Astrocyte (in vitro differentiated cells and primary cell): ENCODE data around the gene DTNB. TPM values are rescaled to one million over a fixed set of nuclear protein-coding genes. Genes with fewer than 3 reads are reported as not detected.
"Not testable (repeated sequence)": the region's sequence is repeated elsewhere in the genome, so short reads cannot be mapped to it uniquely, and the experiment has no call there.

ENCODE experiments used
- DNase-seq: peaks from one replicate; pipeline ENCODE4 v3.0.0-alpha.2; 2010; ENCODE audit warnings: low read depth
- FAIRE-seq: peaks from 2 replicates; lab custom pipeline; 2011; peaks lifted over from hg19 to GRCh38; lab: Jason Lieb, UNC
- H2AFZ ChIP-seq: 2 replicates; pipeline ENCODE4 v1.6.0; 2012; ENCODE audit warnings: low read depth, low read length, inconsistent platforms
- H3K27ac ChIP-seq: 2 replicates; pipeline ENCODE4 v1.5.1; 2011; ENCODE audit warnings: low read depth, low read length, inconsistent platforms
- H3K27me3 ChIP-seq: 2 replicates; pipeline ENCODE4 v1.6.0; 2011; ENCODE audit warnings: low read length, inconsistent platforms; ENCODE audit not compliant: insufficient read depth
- H3K36me3 ChIP-seq: 2 replicates; pipeline ENCODE4 v1.5.1; 2011; ENCODE audit warnings: low read length, inconsistent platforms; ENCODE audit not compliant: insufficient read depth
- H3K4me1 ChIP-seq: 2 replicates; pipeline ENCODE4 v1.5.1; 2011; ENCODE audit warnings: low read length, inconsistent platforms; ENCODE audit not compliant: insufficient read depth
- H3K4me2 ChIP-seq: 2 replicates; pipeline ENCODE4 v1.6.0; 2012; ENCODE audit warnings: low read length, inconsistent platforms
- H3K4me3 ChIP-seq: 2 replicates; pipeline ENCODE4 v1.5.1; 2011; ENCODE audit warnings: low read depth, mild to moderate bottlenecking, low read length, inconsistent platforms; ENCODE audit not compliant: insufficient read depth
- H3K79me2 ChIP-seq: 2 replicates; pipeline ENCODE4 v1.6.0; 2012; ENCODE audit warnings: mild to moderate bottlenecking, low read length, inconsistent platforms; ENCODE audit not compliant: insufficient read depth
- H3K9ac ChIP-seq: 2 replicates; pipeline ENCODE4 v1.6.0; 2012; ENCODE audit warnings: mild to moderate bottlenecking, low read length, inconsistent platforms
- H3K9me3 ChIP-seq: 2 replicates; pipeline ENCODE4 v1.5.1; 2012; ENCODE audit warnings: low read depth, mild to moderate bottlenecking, low read length, inconsistent platforms; ENCODE audit not compliant: insufficient read depth
- H4K20me1 ChIP-seq: 2 replicates; pipeline ENCODE4 v1.6.0; 2012; ENCODE audit warnings: low read length, inconsistent platforms; ENCODE audit not compliant: insufficient read depth
- H3K27ac Mint-ChIP-seq: one replicate; pipeline ENCODE4 v1.8.0; 2021; ENCODE audit warnings: mild to moderate bottlenecking, mixed read lengths; ENCODE audit not compliant: unreplicated experiment
- H3K27me3 Mint-ChIP-seq: one replicate; pipeline ENCODE4 v1.8.0; 2021; ENCODE audit warnings: low read depth, mixed read lengths; ENCODE audit not compliant: unreplicated experiment
- H3K36me3 Mint-ChIP-seq: one replicate; pipeline ENCODE4 v1.8.0; 2021; ENCODE audit warnings: low read depth, mixed read lengths; ENCODE audit not compliant: unreplicated experiment
- H3K4me1 Mint-ChIP-seq: one replicate; pipeline ENCODE4 v1.8.0; 2021; ENCODE audit warnings: low read depth, mixed read lengths; ENCODE audit not compliant: unreplicated experiment
- H3K4me3 Mint-ChIP-seq: one replicate; pipeline ENCODE4 v1.8.0; 2021; ENCODE audit warnings: mild to moderate bottlenecking, moderate library complexity, mixed read lengths; ENCODE audit not compliant: unreplicated experiment
- H3K9me3 Mint-ChIP-seq: one replicate; pipeline ENCODE4 v1.8.0; 2021; ENCODE audit warnings: mild to moderate bottlenecking, mixed read lengths; ENCODE audit not compliant: unreplicated experiment
- EZH2 ChIP-seq: IDR thresholded peaks from 2 replicates; pipeline ENCODE4 v1.6.1; 2012; ENCODE audit warnings: mild to moderate bottlenecking, low read length, inconsistent platforms; ENCODE audit not compliant: insufficient read depth
- total RNA-seq: library from RNA; stranded (reverse); gene quantifications from 2 replicates; pipeline ENCODE4 v1.2.1, GENCODE V29; 2021
- TF ChIP-seq, protein P1 (sequence below): IDR thresholded peaks from 2 replicates; pipeline ENCODE4 v1.5.1; 2011; ENCODE audit warnings: low read depth, mild to moderate bottlenecking, inconsistent platforms, low read length, moderate library complexity; ENCODE audit not compliant: insufficient read depth

Gene DTNB
- total RNA-seq, 1 donor from 2014 or later = 5.1 TPM

DNA sequence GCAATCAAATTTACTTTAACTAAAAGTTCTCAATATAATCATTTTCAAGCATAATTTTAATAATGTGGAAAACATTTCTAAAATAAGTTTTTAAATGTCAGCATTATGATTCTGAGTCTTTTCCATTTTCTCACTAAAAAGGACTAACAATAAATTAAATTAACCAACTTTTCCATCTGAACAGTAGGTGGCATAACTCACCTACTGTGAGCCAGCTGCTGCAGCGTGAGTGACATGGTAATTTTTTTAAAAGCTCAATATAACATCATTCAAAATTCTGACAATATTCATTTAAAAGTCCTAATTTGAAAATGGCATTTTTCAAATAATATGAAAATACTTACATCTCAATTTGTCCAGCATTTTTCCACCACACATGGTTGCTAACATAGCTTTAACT is 66.5 kb downstream of the DTNB start:
- TF ChIP-seq, protein P1, sequence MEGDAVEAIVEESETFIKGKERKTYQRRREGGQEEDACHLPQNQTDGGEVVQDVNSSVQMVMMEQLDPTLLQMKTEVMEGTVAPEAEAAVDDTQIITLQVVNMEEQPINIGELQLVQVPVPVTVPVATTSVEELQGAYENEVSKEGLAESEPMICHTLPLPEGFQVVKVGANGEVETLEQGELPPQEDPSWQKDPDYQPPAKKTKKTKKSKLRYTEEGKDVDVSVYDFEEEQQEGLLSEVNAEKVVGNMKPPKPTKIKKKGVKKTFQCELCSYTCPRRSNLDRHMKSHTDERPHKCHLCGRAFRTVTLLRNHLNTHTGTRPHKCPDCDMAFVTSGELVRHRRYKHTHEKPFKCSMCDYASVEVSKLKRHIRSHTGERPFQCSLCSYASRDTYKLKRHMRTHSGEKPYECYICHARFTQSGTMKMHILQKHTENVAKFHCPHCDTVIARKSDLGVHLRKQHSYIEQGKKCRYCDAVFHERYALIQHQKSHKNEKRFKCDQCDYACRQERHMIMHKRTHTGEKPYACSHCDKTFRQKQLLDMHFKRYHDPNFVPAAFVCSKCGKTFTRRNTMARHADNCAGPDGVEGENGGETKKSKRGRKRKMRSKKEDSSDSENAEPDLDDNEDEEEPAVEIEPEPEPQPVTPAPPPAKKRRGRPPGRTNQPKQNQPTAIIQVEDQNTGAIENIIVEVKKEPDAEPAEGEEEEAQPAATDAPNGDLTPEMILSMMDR = peak; percentile 50
- TF ChIP-seq EZH2 = no peak
- Histone ChIP-seq H3K27ac (no peak overlapping the region), H3K36me3 (no peaks in the 10 kb centered on the region), H3K9me3 (no peaks in the 10 kb centered on the region), H4K20me1 (no peaks in the 10 kb centered on the region), H2AFZ (no peak overlapping the region), H3K9ac (no peak overlapping the region), H3K4me3 (no peak overlapping the region), H3K79me2 (no peaks in the 10 kb centered on the region), H3K4me2 (no peak overlapping the region), H3K4me1 (no peaks in the 10 kb centered on the region), H3K27me3 (no peaks in the 10 kb centered on the region)
- no peaks in the 10 kb centered on the region for H3K36me3 Mint-ChIP-seq
- no peaks in the 10 kb centered on the region for H3K9me3 Mint-ChIP-seq
- H3K27ac Mint-ChIP-seq = no peak overlapping the region
- DNase-seq (peak; percentile 13), FAIRE-seq (no peak)
- no peak overlapping the region for H3K4me3 Mint-ChIP-seq
- no peaks in the 10 kb centered on the region for H3K27me3 Mint-ChIP-seq
- H3K4me1 Mint-ChIP-seq = peaks cover 2% of the 10 kb centered on the region

GRCh38 chr2:25602333-25602723 is 71.0 kb downstream of the DTNB start:
- Histone ChIP-seq H3K27ac (no peak overlapping the region), H3K4me3 (no peak overlapping the region), H3K4me1 (no peaks in the 10 kb centered on the region), H4K20me1 (no peaks in the 10 kb centered on the region), H3K79me2 (no peaks in the 10 kb centered on the region), H3K9me3 (no peaks in the 10 kb centered on the region), H3K9ac (no peak overlapping the region), H3K36me3 (no peaks in the 10 kb centered on the region), H3K4me2 (no peak overlapping the region), H2AFZ (no peak overlapping the region), H3K27me3 (no peaks in the 10 kb centered on the region)
- Mint-ChIP-seq H3K4me1 (peaks cover 2% of the 10 kb centered on the region), H3K36me3 (no peaks in the 10 kb centered on the region), H3K27me3 (no peaks in the 10 kb centered on the region), H3K9me3 (no peaks in the 10 kb centered on the region), H3K4me3 (no peak overlapping the region), H3K27ac (no peak overlapping the region)
- DNase-seq (no peak), FAIRE-seq (no peak)
- TF ChIP-seq, protein P1 = no peak
- TF ChIP-seq EZH2 = no peak

DNA sequence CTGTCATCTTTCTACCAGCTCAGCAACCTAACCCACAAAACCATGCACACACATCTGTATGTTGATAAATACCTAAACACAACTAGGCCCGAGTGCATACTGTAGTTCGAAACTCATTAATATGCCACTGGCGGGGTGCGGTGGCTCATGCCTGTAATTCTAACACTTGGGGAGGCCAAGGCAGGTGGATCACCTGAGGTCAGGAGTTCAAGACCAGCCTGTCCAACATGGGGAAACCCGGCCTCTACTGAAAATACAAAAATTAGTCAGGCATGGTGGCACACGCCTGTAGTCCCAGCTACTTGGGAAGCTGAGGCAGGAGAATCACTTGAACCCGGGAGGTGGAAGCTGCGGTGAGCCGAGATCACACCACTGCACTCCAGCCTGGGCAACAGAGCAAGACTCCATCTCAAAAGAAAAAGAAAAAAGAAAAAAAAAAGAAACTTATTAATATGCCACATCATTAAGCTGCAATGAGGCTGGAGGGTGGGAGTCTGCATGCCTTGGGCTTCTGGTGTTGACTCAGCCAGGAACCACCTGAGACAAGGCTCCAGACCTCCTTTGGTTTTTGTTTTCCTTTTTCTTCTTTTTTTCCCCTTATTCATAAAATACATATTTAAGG is 71.6 kb downstream of the DTNB start:
- H3K27ac ChIP-seq, H4K20me1 ChIP-seq, H3K4me1 ChIP-seq, H3K9me3 ChIP-seq, H3K27me3 Mint-ChIP-seq, H2AFZ ChIP-seq, H3K27ac Mint-ChIP-seq, H3K9ac ChIP-seq, H3K4me3 Mint-ChIP-seq, H3K9me3 Mint-ChIP-seq, H3K4me1 Mint-ChIP-seq, H3K4me2 ChIP-seq, DNase-seq, FAIRE-seq, H3K36me3 Mint-ChIP-seq, H3K36me3 ChIP-seq, H3K27me3 ChIP-seq, H3K4me3 ChIP-seq, H3K79me2 ChIP-seq: not testable (repeated sequence)
